CD4-positive, alpha-beta T cell treated with Interleukin-1 beta for 1 hour (primary cell): Measurements from ENCODE around the gene FBXO42.
A peak's percentile ranks its signal among the peaks of the same experiment; 100 is the strongest.
"Not testable (repeated sequence)": the region's sequence is repeated elsewhere in the genome, so short reads cannot be mapped to it uniquely, and the experiment has no call there.

ENCODE experiments used
- DNase-seq, 2 donors: peaks; one replicate each; pipeline ENCODE4 v3.0.0-alpha.2; 2020 to 2022

The FBXO42 gene

DNA sequence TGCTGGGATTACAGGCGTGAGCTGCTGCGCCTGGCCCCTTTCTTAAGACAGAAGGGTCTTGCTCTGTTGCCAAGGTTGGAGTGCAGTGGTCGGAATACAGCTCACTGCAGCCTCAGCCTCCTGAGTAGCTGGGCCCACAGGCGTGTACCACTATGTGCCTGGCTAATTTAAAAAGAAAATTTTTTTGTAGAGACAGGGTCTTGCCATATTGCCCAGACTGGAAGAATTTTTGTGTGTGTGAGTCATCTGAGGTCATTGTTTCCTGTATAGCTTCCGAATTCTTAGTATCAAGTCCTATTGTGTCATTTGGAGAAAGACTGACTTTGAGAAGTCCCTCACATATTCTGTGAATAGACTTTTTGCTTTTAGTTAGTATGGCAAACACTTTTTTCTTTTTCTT lies 19.4 kb upstream of the FBXO42 start:
- DNase-seq, result peak in 1 of 2 donors; percentile 42

DNA sequence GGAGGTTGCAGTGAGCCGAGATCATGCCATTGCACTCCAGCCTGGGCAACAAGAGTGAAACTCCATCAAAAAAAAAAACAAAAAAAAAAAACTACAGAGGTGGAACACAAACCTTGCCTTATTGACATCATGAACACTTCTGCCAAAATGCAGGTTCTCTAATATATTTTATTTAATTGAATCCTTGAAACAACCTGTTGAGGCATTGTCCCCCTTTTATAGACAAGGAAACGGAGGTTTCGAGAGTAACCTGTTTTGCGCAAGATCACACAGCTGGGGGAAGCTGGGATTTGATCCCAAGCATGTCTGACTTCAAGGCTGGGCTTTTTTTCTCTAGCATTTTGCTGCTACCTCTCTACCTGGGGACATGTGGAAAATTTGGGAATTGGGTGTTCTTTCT lies 17.5 kb upstream of the FBXO42 start:
- DNase-seq, result no peak

DNA sequence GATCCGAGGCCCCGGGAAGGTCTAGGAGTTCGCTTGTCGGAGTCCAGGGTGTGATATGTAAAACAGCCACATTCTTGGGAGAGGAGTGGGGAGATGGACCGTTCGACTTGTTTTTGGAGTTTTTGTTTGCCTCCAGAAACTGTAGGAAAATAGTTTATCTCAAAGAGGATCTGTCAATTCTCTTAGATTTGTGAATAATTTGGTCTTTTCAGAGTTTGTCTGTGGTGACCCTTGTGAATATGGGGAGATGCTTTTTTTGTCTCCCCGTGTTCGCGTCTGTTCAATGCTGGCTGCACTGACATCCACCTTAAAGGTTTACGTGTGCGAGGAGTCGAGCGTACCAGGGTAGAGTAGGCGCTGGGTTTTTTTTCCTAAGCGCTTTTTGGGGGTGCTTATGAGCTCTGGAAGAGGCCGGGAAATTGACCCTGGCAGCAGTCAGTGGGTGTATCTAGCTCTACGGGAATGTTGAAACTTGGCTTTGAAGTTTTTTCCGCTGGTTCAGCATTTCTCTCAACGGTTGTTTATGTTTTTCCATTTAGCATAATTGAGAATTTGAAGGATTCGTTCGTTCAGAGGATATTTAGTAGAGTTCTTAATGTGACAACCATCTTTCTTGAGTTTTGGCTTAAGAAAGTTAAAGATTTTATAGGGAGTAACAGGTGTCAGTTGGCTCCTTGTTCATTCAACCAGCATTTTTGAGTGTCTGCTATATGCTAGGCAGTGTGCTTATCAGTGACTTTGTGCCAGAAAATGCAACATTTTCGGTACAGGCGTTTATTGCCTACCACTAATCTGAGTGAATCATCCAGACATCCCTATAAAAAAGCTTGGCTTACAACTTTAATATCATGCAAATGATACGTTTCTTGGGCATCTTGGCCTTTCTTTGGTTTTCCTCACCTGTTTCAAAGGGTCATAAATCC lies 15.9 kb upstream of the FBXO42 start:
- peak in 1 of 2 donors; percentile 29 for DNase-seq

DNA sequence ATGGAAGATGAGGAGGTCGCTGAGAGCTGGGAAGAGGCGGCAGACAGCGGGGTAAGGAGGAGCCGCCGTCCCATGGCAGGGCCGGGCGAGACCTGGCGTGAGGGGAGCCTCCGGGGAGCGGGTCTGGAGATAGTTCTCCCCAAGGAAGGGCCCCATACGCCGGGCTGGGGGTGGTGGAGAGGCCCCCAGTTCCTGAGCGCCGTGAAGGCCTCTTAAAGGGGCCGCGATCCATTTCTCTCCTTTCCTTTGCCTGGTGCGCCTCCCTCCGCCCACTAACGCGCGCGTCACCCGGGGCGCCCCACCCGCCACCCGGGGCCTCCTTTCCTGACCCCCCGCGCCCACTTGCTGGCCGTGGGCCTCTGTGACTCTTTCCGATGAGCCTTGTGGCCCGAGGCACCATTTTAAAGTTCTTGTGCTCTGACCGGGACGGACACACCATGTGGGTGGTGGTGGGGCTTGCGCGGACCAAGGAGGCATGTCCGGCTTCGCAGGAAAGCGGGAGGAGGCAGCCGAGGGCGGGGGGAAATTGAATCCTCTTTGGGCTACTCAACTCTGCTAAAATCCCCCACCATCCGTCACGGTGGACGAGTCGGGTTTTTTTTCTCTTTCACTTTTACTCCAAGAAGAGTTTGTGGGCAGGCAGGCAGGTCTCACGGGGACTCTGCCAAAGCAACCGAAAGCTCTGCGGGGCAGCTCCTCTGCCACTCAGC lies 15.1 kb upstream of the FBXO42 start:
- peak; percentile 88 for DNase-seq

DNA sequence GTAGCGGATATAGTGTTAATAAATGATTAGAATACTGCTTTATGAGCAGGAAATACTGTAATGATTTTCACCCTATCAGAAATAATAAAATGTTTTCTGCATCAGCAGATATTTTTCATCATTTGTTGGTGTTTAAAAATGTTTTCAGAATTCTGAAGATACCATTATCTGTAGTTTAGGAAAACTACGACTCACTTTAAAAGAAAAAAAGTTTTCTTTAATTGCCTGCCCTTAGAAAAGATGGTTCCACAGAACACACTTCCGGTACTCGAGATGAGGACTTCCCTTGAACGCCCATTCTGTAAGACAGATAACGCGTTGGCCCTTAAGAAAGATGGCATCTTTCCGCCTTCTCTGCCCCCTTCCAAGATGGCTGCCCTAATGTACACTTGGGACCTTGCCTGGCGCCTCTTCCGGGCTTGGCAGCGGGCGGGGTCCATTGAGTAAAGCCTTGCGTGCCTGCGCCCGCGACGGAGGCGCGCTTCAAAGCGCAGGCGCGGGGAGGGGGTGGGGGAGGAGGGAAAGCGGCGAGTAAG lies 14.5 kb upstream of the FBXO42 start, which contains the start of gene SZRD1:
SZRD1 (plus strand) TSS at position 521 of the 536 bp plus-strand sequence. CDS start 16 bp downstream, outside the sequence.
- DNase-seq, result peak; percentile 99

DNA sequence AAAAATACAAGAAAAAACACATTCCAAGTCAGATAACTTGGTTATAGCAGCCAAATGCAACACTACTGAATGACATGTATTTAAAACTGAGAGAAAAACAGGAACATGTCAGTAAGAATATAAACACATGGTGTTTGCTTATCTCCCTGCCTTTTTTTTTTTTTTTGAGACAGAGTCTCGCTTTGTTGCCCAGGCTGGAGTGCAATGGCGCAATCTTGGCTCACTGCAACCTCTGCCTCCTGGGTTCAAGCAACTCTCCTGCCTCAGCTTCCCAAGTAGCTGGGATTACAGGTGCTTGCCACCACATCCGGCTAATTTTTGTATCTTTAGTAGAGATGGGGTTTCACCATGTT lies 12.8 kb upstream of the FBXO42 start:
- DNase-seq, result not testable (repeated sequence)

DNA sequence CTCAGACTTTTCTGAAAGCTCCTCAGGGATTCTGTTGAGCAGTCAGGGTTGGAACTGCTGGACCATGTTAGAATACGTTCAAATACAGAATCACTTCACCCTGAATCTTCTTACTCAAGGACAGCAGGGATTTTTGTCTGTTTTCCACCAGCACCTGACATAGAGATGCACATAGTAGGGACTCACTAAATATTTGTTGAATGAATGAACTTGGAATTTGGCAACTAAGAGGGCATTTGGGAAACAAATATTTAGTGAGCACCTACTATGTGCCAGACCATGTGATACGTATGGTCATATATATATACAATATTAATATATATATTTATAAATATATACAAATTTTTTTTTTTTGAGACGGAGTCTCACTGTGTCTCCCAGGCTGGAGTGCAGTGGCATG lies 4.6 kb upstream of the FBXO42 start:
- DNase-seq, result no peak

DNA sequence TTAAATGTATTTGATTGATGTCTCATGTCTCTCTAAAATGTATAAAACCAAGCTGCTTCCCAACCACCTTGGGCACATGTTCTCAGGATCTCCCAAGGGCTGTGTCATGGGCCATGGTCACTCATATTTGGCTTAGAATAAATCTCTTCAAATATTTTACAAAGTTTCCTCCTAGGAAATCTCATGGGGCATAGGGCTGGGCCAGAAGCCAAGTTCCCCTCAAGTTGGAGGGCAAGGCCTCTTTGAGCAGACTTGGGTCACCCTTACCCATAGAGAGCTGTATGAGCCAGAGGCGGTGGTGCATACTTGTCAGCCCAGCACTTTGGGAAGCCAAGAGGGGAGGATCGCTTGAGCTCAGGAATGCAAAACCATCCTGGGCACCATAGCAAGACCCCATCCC lies 2.3 kb upstream of the FBXO42 start:
- no peak for DNase-seq

DNA sequence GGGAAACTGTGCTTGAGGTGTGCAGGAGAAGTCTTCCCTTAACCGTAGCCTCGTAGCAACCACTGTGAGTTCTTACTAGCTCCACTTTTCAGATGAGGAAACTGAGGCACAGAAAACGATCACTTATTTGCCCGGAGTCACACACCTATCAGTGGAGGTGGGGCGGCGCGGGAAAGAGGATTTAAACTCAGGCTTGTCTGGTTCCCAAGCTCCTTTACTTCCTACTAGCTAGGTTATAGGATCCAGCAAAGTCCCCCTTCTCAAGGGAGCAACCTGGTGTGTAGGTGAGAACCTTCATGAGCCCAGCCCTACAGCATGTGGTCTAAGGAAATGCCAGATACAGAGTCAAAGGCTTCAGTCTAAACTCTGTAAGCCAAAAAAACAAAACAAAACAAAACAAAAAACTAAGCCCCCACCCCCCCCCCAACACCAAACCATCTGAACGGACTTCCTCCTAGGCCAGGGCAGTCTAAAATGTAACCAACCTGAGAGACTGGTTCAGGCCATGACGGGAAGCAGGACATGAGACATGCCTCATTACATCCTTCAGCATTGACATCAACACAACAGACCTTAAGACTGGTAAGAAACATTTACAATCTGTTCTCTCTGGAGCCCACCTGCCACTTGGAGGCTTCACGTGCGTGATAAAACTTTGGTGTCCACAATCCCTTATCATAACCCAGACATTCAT lies 709 bp upstream of the FBXO42 start:
- peak; percentile 11 to 28 for DNase-seq

DNA sequence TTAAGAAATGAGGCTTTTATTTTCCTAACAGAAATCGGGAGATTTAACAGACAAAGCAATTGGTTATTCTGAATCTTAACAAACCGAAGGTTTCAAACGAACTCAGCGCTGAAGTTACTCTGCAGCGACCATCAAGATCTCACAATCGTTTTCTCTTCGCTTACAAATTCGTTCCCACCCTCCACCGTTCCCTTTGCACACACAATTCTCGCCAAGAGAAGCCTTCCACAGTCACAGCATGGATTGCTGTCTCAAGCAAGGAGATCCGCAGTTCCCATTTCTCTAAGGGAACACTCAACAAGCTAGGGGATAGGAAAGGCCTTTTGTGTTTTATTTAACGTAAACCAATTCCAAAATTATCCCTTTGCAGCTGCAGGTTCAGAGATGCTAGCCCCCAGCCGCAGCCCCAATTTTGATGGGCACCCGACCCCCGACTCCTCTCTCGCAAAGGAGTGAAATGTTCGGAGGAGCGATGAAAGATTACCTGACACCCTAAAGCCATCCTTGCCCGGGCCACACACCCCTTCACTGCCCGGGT lies 755 bp downstream of the FBXO42 start:
- DNase-seq, result no peak

DNA sequence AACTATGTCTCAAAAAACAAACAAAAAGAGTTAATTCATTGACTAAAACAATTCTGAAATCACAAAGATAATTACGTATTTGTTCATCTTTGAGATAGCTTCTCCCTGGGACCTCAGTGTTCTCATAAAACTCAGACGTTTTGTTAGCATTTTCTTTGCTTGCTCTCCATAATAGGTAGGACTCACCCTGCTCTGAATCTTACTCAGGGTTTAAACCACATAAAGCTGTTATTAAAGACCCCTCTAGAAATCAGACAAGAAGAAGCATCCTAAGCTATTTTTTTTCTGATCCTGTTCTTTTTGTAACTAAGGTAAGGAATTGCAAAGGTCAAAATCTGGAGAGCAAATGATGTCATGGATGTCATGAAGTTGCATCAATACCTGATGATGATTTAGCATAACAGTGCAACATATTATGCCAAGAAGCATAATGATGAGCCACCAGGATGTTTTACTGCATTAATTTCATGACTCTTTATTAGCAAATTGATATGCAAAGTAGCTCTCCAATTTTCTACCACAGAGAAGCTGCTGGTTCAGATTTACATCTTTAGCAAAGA lies 2.4 kb downstream of the FBXO42 start:
- DNase-seq, result no peak

DNA sequence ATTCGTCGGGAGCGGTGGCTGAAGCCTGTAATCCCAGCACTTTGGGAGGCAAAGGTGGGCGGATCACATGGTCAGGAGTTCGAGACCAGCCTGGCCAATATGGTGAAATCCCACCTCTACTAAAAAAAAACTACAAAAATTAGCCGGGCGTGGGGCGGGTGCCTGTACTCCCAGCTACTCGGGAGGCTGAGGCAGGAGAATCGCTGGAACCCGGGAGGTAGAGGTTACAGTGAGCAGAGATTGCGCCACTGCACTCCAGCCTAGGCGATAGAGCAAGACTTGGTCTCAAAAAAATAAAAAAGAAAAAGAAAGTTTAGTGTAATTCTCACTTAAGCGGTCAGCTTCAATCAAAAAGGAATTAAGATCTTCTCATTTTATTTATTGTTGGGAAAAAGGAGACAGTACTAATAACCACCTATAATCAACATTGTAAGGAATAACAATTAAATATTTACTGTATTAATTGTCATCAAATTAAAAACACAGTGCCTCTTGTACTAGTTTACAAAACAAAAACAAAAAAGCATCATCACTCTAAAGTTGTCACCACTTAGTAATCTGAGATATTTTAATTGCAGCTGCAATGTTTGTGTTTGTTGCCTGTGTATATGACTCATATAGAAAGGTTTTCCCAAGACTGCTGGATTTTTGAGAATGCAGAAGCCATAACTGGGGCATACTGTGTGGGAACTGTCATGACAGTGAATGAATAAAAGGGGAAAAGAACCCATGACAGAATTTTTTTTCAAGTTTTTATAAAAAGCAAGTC lies 3.7 kb downstream of the FBXO42 start:
- DNase-seq, result no peak

DNA sequence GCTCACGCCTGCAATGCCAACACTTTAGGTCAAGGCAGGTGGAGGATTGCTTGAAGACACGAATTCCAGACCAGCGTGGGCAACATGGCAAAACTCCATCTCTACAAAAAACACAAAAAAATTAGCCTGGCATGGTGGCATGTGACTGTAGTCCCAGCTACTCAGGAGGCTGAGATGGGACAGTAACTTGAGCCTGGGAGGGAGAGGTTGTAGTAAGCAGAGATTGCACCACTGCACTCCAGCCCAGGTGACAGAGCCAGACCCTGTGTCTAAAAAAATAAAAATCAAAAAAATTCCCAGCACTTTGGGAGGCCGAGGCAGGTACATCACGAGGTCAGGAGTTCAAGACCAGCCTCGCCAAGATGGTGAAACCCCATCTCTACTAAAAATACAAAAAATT lies 9.0 kb downstream of the FBXO42 start:
- not testable (repeated sequence) for DNase-seq

DNA sequence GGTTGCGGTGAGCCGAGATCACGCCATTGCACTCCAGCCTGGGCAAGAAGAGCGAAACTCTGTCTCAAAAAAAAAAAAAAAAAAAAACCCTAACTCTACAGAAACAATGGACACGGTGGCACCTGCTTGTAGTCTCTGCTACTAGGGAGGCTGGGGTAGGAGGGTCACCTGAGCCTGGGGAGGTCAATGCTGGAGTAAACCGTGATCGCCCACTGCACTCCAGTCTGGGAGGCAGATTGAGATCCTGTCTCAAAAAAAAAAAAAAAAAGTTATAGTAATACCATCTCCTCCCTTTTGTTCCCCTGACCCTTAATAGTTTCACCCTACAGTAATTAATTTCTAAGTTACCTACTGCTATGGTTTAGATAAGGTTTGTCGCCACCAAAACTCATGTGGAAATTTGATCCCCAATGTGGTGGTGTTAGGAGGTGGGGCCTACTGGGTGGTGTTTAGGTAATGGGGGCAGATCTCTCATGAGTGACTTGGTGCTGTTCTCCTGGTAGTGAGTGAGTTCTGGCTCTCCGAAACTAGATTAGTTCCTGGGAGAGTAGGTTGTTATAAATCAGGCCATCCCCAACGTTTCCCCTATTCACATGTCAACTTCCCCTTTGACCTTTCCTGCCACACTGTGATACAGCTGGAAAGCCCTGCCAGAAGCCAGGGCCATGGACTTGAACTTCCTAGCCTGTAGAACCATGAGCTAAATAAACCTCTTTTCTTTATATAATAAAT lies 9.8 kb downstream of the FBXO42 start:
- no peak for DNase-seq

DNA sequence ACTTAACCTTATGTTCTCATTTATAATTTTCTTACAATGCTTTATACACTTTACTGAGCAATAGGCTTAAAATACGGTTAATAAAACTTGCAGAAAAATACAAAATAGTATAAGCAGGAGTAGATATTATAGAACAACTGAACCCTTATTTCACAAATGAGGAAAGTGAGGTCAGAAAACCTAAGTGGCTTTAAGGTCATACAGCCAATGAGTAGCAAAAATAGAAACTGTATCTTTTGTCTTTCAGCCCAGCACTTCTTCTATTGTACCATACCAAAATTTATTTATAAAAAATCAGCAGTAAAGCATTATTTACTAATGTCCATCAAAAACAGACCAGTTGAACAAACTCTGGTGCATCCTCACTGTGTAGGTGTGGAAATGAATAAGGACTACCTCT lies 11.6 kb downstream of the FBXO42 start:
- no peak for DNase-seq

DNA sequence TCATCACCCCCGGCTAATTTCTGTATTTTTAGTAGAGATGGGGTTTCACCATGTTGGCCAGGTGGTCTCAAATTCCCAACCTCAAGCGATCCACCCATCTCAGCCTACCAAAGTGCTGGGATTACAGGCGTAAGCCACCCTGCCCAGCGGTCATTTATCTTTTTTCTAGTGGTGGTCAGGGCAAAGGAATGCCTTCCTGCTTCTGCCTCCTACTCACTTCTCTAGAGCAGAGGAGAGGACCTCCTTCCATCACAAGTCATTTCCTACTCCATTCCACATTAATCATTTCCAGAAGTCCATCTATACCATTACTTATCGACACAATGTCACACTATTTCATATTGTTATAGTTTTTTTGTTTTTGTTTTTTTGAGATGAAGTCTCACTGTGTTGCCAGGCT lies 13.3 kb downstream of the FBXO42 start:
- DNase-seq, result no peak

DNA sequence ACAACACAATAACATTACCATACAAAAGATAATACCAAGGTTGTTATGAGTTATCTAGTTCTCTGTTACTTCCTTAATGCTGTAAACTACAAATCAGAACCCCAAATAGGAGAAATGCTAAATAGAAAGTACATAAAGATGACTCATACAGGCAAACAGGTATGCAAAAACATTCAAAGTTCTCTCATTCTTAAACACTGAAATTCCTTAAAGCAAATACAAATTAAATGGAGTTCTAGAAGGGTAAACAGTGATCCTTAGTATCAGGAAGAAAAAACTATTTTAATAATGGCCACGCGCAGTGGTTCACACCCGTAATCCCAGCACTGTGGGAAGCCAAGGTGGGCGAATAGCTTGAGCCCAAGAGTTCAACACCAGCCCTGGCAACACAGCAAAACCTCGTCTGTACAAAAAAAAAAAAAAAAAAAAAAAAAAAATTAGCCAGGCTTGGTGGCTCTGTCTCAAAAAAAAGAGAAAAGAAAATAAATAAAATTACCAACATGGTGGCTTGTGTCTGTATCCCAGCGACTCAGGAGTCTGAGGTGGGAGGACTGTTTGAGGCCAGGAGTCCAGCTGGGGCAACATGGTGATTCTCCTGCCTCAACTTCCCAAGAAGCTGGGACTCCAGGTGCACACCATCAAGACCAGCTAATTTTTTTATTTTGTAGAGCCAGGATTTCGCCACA lies 17.5 kb downstream of the FBXO42 start:
- DNase-seq, result no peak

DNA sequence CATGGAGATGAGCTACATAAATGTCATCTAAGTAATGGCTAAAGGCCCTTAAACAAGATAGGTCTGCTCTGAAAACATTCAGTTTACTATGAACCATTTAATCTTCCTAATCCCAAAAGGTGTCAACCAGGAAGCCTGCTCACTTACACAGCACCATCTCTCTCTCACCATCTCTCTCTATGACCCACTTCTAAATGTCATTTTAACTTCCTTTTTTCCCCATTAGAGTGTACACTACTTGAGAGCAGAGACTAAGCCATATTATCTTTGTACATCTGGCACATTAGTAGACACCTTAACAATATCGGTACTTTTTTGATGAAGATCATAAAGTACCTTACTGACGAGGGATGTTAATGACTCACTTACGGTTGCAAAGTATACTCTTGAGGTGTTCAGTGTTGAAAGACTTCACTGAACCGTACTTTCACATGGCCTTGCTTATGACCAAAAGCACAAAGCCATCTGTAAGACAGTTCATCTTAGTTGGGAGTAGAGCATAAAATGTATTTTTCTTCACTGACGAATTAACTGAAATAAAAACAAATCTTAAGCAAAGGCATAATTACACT lies 25.4 kb downstream of the FBXO42 start:
- no peak for DNase-seq

DNA sequence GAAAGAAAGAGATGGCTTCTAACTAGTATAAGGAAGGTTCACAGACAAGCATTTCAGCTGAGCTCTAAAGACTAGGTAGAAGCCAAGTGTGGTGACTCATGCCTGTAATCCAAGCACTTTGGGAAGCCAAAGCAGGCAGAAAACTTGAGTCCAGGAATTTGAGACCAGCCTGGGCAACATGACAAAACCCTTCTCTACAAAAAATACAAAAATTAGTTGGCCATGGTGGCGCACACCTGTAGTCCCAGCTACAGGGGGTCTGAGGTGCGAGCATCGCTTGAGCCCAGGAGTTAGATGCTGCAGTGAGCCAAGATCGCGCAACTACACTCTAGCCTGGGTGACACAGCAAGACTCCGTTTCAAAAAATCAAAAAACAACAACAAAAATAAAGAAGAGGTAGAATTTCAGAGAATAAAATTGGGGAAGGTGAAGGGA lies 27.8 kb downstream of the FBXO42 start:
- DNase-seq, result no peak
